ENCODE data around the gene CCDC169.

The CCDC169 gene

DNA sequence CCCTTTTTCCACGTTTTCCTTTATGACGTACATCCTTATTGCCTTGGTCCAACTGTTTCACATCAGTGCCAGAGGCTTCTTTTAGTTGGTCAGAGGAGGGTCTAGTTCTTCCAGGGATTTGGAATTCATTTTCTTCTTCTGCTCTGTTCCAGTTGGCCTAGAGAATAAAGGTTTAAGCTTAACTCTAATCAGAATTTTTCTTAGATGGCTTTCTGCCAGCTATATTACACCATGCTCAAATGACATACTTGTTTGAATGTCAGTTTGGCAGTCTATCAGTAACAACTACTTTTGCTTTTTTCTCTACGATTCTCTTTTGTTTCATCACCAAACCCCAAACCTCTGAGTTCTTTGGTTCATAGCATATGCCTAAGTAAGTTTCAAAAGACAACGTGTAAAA, 31.7 kb upstream of the CCDC169 start:
- no peak for TF ChIP-seq GATA2 (IDR thresholded peaks at IDR 0.05; ENCODE audit: low read depth, low read length)
- TF ChIP-seq GATA3 (IDR thresholded peaks at IDR 0.05; ENCODE audit: low read depth, low read length) = no peak

DNA sequence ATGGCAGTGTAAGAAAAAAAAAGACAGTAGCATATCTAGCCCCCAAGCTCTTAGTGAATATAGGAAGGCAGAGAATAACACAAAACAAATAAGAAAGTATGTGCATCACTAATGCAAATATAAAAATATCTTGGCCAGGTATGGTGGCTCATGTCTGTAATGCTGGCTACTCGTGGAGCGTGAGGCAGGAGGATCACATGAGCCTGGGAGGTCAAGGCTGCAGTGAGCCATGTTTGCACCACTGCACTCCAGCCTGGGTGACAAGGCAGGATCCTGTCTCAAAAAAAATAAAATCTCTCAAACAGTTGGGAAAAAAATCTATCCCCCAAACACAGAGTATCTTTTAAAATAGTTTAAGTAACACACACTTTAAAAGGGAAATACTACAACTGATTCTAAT, 31.2 kb upstream of the CCDC169 start:
- no peak for TF ChIP-seq GATA2 (IDR thresholded peaks at IDR 0.05; ENCODE audit: low read depth, low read length)
- no peak for TF ChIP-seq GATA3 (IDR thresholded peaks at IDR 0.05; ENCODE audit: low read depth, low read length)

GRCh38 chr13:36325912-36326311, 28.3 kb upstream of the CCDC169 start:
- TF ChIP-seq GATA3 (IDR thresholded peaks at IDR 0.05; ENCODE audit: low read depth, low read length) (no peak), GATA2 (IDR thresholded peaks at IDR 0.05; ENCODE audit: low read depth, low read length) (no peak)

GRCh38 chr13:36323951-36324566, 26.4 kb upstream of the CCDC169 start:
- no peak for TF ChIP-seq GATA2 (IDR thresholded peaks at IDR 0.05; ENCODE audit: low read depth, low read length)
- TF ChIP-seq GATA3 (IDR thresholded peaks at IDR 0.05; ENCODE audit: low read depth, low read length) = no peak

DNA sequence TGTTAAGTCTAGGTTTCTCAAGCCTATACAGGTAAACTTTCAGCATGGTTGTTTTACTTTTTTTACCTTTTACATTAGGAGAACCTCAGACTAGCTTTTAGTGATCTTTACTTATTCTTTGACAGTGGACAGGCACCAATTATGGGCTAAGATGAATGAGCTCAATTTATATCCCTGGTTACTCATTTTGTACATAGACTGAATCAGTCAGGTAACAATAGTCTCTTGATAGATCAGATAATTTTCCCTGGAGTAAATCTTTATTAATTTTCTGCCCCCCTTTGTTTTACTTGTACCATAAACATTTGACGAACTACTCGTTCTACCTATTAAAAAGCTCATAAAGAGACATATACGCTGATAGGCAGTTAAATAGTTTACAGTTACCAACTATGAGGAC, 25.8 kb upstream of the CCDC169 start:
- TF ChIP-seq GATA3 (IDR thresholded peaks at IDR 0.05; ENCODE audit: low read depth, low read length) (no peak), GATA2 (IDR thresholded peaks at IDR 0.05; ENCODE audit: low read depth, low read length) (no peak)

GRCh38 chr13:36313047-36313969, 15.7 kb upstream of the CCDC169 start:
- TF ChIP-seq GATA2 (IDR thresholded peaks at IDR 0.05; ENCODE audit: low read depth, low read length) (no peak), GATA3 (IDR thresholded peaks at IDR 0.05; ENCODE audit: low read depth, low read length) (no peak)

DNA sequence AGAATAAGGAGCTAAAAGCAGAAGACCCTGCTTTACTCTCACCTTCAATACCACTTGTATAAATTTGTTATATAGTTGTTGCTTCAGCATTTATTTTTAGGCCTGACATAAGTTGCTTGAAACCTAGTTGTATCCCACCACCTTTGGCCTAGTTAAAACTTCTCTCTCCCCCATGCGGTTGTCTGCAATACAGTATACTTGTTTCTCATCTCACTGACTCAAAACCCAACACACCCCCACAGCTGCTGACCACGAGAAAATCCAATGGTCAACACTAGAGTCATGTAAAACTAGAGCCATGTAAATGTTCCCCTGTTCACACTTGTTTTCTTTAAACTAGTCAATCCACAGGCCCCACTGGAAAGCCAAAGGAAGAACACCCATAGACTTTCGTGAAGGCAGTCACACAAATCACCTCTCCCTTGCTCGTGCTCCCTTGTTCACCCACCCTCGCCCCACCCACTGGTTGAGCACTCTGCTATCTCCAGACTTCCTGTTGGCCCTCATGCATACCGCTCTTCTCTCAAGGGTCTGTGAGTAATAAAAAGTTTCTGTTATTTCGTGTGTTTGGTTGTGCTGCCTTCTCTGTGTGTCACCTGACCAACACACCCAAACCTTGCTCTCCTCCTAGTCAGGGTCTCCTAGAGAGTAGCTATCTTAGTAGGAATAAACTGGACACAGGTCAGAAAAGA, 12.9 kb upstream of the CCDC169 start:
- no peak for TF ChIP-seq GATA3 (IDR thresholded peaks at IDR 0.05; ENCODE audit: low read depth, low read length)
- TF ChIP-seq GATA2 (IDR thresholded peaks at IDR 0.05; ENCODE audit: low read depth, low read length) = no peak

DNA sequence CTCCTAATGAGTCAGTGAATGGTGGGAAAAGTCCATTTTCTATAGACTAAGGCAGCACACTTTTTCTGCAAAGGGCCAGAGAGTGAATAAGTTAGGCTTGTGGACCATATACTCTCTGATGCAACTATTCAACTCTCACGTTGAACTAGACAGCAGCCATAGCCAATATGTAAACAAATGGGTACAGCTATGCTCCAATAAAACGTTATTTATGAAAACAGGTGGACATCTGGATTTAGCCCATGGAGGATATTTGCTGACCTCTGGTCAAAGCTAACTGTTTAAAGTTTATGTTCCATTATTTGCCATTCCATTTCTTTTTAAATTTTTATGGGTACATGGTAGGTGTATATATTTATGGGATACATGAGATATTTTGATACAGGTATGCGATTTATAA, 4.7 kb upstream of the CCDC169 start:
- TF ChIP-seq GATA2 (IDR thresholded peaks at IDR 0.05; ENCODE audit: low read depth, low read length) = no peak
- no peak for TF ChIP-seq GATA3 (IDR thresholded peaks at IDR 0.05; ENCODE audit: low read depth, low read length)

GRCh38 chr13:36298535-36299068, 988 bp upstream of the CCDC169 start:
- TF ChIP-seq GATA2 (IDR thresholded peaks at IDR 0.05; ENCODE audit: low read depth, low read length) (no peak), GATA3 (IDR thresholded peaks at IDR 0.05; ENCODE audit: low read depth, low read length) (no peak)

- TF ChIP-seq GATA3 (IDR thresholded peaks at IDR 0.05; ENCODE audit: low read depth, low read length) (no peak), GATA2 (IDR thresholded peaks at IDR 0.05; ENCODE audit: low read depth, low read length) (no peak)
Observed at GRCh38 chr13:36294096-36294495, 3.5 kb downstream of the CCDC169 start.

DNA sequence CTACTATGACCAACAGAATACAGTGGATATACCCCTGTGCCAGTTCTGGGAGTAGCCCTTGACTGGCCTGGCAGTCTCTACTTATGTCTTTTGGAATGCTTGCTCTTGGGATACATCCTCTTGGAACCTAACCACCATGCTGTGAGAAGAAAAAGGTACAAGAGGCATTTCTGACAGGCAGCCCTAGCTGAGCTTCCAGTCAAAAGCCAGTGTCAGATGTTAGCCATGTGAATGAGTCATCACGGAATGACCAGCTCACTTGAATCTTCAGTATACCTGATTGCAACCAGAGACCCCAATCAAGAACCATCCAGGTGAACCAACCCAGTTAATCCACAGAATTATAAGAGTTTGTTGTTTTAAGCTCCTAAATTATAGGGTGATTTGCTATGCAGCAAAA, 4.1 kb downstream of the CCDC169 start:
- TF ChIP-seq GATA3 (IDR thresholded peaks at IDR 0.05; ENCODE audit: low read depth, low read length) (no peak), GATA2 (IDR thresholded peaks at IDR 0.05; ENCODE audit: low read depth, low read length) (no peak)

- no peak for TF ChIP-seq GATA3 (IDR thresholded peaks at IDR 0.05; ENCODE audit: low read depth, low read length)
- TF ChIP-seq GATA2 (IDR thresholded peaks at IDR 0.05; ENCODE audit: low read depth, low read length) = no peak
Observed at GRCh38 chr13:36288794-36289391, 8.7 kb downstream of the CCDC169 start.

DNA sequence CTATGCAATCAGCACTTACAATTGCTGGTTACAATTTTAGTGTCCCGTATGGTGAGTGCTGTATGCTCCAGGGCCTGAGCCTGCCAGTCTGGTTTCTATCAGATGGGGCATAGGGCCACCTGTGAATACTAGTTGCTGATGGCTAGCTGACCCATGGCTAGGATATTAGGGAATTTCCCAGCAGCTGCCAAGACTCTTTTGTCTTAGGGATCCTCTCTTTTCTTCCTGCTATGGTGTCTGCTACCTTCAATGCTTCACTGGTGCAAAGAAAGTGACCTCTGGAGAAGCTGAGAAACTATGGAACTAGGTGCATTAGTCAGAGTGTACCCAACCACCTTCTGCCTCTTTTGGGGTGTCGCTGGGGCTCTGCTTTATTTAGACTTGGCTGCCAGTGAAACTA, 11.6 kb downstream of the CCDC169 start:
- TF ChIP-seq GATA3 (IDR thresholded peaks at IDR 0.05; ENCODE audit: low read depth, low read length) = no peak

Data from SH-SY5Y (cell line).